SK-N-SH (cell line): Measurements from ENCODE around the gene SSPN.

Experiments
- CHD2 ChIP-seq: fragments of 150-350 bp; IDR thresholded peaks from 2 replicates; pipeline ENCODE4 v1.6.1; 2018; ENCODE audit warnings: low read length; ENCODE audit not compliant: partially characterized antibody
- EZH2phosphoT487 ChIP-seq: fragments of 200-600 bp; sonication (generic); IDR thresholded peaks from 2 replicates; pipeline ENCODE4 v1.6.1; 2017; ENCODE audit warnings: low read depth, mixed run types, mild to moderate bottlenecking, antibody characterized with exemption, moderate library complexity, borderline replicate concordance
- POLR2AphosphoS5 ChIP-seq: IDR thresholded peaks from 2 replicates; pipeline ENCODE4 v1.6.1; 2012; ENCODE audit warnings: low read depth, low read length
- RFX5 ChIP-seq: IDR thresholded peaks from 2 replicates; pipeline ENCODE4 v1.6.1; 2012; ENCODE audit warnings: mild to moderate bottlenecking, improper control_type of control experiment, low read length
- RXRA ChIP-seq: IDR thresholded peaks from 2 replicates; pipeline ENCODE4 v1.4.0; 2012; ENCODE audit warnings: low read depth, mild to moderate bottlenecking, borderline replicate concordance
- SIN3A ChIP-seq: IDR thresholded peaks from 2 replicates; pipeline ENCODE4 v1.6.1; 2012; ENCODE audit warnings: low read depth, mild to moderate bottlenecking, low read length, moderate library complexity, borderline replicate concordance
- TAF1 ChIP-seq: IDR thresholded peaks from 2 replicates; pipeline ENCODE4 v1.6.1; 2012; ENCODE audit warnings: low read depth, mild to moderate bottlenecking, low read length, moderate library complexity, borderline replicate concordance
- TEAD4 ChIP-seq: IDR thresholded peaks from 2 replicates; pipeline ENCODE4 v1.4.0; 2012; ENCODE audit warnings: mild to moderate bottlenecking, borderline replicate concordance; ENCODE audit not compliant: insufficient read depth
- TF ChIP-seq, protein P1 (sequence below): fragments of 200-600 bp; sonication (generic); IDR thresholded peaks from 2 replicates; pipeline ENCODE4 v1.6.1; 2017; ENCODE audit warnings: antibody characterized with exemption, mild to moderate bottlenecking, moderate library complexity
- TF ChIP-seq, protein P2 (sequence below): IDR thresholded peaks from 2 replicates; pipeline ENCODE4 v1.4.0; 2012; ENCODE audit warnings: low read depth

- TF ChIP-seq, protein P1, sequence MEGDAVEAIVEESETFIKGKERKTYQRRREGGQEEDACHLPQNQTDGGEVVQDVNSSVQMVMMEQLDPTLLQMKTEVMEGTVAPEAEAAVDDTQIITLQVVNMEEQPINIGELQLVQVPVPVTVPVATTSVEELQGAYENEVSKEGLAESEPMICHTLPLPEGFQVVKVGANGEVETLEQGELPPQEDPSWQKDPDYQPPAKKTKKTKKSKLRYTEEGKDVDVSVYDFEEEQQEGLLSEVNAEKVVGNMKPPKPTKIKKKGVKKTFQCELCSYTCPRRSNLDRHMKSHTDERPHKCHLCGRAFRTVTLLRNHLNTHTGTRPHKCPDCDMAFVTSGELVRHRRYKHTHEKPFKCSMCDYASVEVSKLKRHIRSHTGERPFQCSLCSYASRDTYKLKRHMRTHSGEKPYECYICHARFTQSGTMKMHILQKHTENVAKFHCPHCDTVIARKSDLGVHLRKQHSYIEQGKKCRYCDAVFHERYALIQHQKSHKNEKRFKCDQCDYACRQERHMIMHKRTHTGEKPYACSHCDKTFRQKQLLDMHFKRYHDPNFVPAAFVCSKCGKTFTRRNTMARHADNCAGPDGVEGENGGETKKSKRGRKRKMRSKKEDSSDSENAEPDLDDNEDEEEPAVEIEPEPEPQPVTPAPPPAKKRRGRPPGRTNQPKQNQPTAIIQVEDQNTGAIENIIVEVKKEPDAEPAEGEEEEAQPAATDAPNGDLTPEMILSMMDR, result no peak
- TF ChIP-seq TAF1, result no peak
- no peak for TF ChIP-seq TEAD4
- no peak for TF ChIP-seq RXRA
- no peak for TF ChIP-seq EZH2phosphoT487
- no peak for TF ChIP-seq RFX5
- no peak for TF ChIP-seq POLR2AphosphoS5
- no peak for TF ChIP-seq SIN3A
- no peak for TF ChIP-seq CHD2
- TF ChIP-seq, protein P2, sequence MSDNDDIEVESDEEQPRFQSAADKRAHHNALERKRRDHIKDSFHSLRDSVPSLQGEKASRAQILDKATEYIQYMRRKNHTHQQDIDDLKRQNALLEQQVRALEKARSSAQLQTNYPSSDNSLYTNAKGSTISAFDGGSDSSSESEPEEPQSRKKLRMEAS, result no peak
Observed at GRCh38 chr12:26176725-26177124, 18.6 kb upstream of the SSPN start.
